Measurements from ENCODE around the gene KCNQ1. TPM values are rescaled to one million over a fixed set of nuclear protein-coding genes. Genes with fewer than 3 reads are reported as not detected.

KCNQ1 gene
- polyA plus RNA-seq, 2 donors: 0.31 to 0.52 TPM

- H3K4me3 ChIP-seq (ENCODE audit: low read depth in 1 of 2, low read length in 2 of 2): no peak overlapping the region
- 80 to 84% methylated on average over 10 of the region's 10 CpGs for WGBS, 2 donors
- no peak overlapping the region for H3K27ac ChIP-seq (ENCODE audit: low read depth in 2 of 2, low read length in 1 of 2)
- peaks cover 7 to 10% of the 10 kb centered on the region in 2 donors for H3K4me1 ChIP-seq (ENCODE audit: control insufficient read depth in 2 of 2, insufficient read depth in 2 of 2, low read length in 1 of 2)
- peaks cover 0 to 2% of the 10 kb centered on the region in 2 donors for H3K9me3 ChIP-seq (ENCODE audit: control insufficient read depth in 2 of 2, insufficient read depth in 1 of 2, low read depth in 1 of 2, low read length in 1 of 2)
- no peaks in the 10 kb centered on the region for H3K27me3 ChIP-seq (ENCODE audit: control insufficient read depth in 1 of 2, insufficient read depth in 2 of 2, low read length in 2 of 2)
- H3K36me3 ChIP-seq (ENCODE audit: control insufficient read depth in 2 of 2, insufficient read depth in 2 of 2, low read length in 1 of 2): no peaks in the 10 kb centered on the region
These were observed 3.3 kb downstream of the KCNQ1 start for GRCh38 chr11:2447951-2448650.

- WGBS, 2 donors: 91 to 93% methylated on average over 20 to 21 of the region's 21 CpGs
- no peak overlapping the region for H3K27ac ChIP-seq (ENCODE audit: low read depth in 2 of 2, low read length in 1 of 2)
- H3K4me3 ChIP-seq (ENCODE audit: low read depth in 1 of 2, low read length in 2 of 2): no peak overlapping the region
- H3K9me3 ChIP-seq (ENCODE audit: control insufficient read depth in 2 of 2, insufficient read depth in 1 of 2, low read depth in 1 of 2, low read length in 1 of 2): no peaks in the 10 kb centered on the region
- H3K36me3 ChIP-seq (ENCODE audit: control insufficient read depth in 2 of 2, insufficient read depth in 2 of 2, low read length in 1 of 2): no peaks in the 10 kb centered on the region
- no peaks in the 10 kb centered on the region for H3K27me3 ChIP-seq (ENCODE audit: control insufficient read depth in 1 of 2, insufficient read depth in 2 of 2, low read length in 2 of 2)
- H3K4me1 ChIP-seq (ENCODE audit: control insufficient read depth in 2 of 2, insufficient read depth in 2 of 2, low read length in 1 of 2): peaks cover 7 to 10% of the 10 kb centered on the region in 2 donors
These were observed 4.1 kb downstream of the KCNQ1 start for GRCh38 chr11:2448661-2449547.

DNA sequence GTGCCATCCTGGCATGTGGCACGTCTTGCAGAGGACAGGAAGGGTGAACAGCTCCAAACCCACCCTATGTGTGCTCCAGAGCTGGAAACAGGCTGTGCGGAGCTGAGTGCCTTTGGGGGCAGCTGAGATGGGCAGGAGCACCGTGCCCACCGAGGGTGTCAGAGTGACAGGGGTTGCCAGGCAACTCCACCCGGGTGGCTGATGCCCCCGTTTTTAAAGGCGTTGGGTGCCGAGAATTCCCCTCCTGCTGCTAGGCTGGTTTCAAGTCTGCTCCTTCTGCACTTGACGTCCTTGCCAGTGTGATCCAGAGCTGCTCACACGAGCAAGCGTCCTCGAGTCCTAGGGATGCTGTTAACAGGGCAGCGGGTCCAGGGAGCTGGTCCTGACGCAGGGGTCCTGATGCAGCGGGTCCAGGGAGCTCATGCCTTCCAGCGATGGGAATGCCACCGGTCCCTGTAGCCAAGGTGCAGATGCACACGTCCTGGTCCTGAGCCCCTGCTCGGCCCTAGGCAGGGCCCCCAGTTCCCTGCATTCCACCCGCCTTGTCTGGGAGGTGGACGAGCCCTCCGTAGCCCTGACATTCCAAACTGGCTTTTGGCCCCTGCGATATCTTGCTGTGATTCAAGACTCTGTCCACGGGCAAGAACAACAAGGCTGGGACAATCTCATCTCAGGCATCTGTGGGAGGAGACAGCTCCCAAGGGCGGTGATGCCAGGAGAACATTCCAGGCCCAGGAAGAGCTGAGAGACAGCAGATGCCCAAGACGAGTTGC, 4.9 kb downstream of the KCNQ1 start:
- H3K27me3 ChIP-seq (ENCODE audit: control insufficient read depth in 1 of 2, insufficient read depth in 2 of 2, low read length in 2 of 2): no peaks in the 10 kb centered on the region
- no peaks in the 10 kb centered on the region for H3K9me3 ChIP-seq (ENCODE audit: control insufficient read depth in 2 of 2, insufficient read depth in 1 of 2, low read depth in 1 of 2, low read length in 1 of 2)
- H3K4me1 ChIP-seq (ENCODE audit: control insufficient read depth in 2 of 2, insufficient read depth in 2 of 2, low read length in 1 of 2): peaks cover 4 to 7% of the 10 kb centered on the region in 2 donors
- no peaks in the 10 kb centered on the region for H3K36me3 ChIP-seq (ENCODE audit: control insufficient read depth in 2 of 2, insufficient read depth in 2 of 2, low read length in 1 of 2)
- no peak overlapping the region for H3K27ac ChIP-seq (ENCODE audit: low read depth in 2 of 2, low read length in 1 of 2)
- 84% methylated on average over 26 of the region's 26 CpGs for WGBS, 2 donors
- H3K4me3 ChIP-seq (ENCODE audit: low read depth in 1 of 2, low read length in 2 of 2): no peak overlapping the region

- Histone ChIP-seq H3K4me1 (ENCODE audit: control insufficient read depth in 2 of 2, insufficient read depth in 2 of 2, low read length in 1 of 2) (peaks cover under 1% of the 10 kb centered on the region in 2 donors), H3K36me3 (ENCODE audit: control insufficient read depth in 2 of 2, insufficient read depth in 2 of 2, low read length in 1 of 2) (no peaks in the 10 kb centered on the region), H3K27me3 (ENCODE audit: control insufficient read depth in 1 of 2, insufficient read depth in 2 of 2, low read length in 2 of 2) (no peaks in the 10 kb centered on the region), H3K27ac (ENCODE audit: low read depth in 2 of 2, low read length in 1 of 2) (no peak overlapping the region), H3K4me3 (ENCODE audit: low read depth in 1 of 2, low read length in 2 of 2) (no peak overlapping the region), H3K9me3 (ENCODE audit: control insufficient read depth in 2 of 2, insufficient read depth in 1 of 2, low read depth in 1 of 2, low read length in 1 of 2) (no peaks in the 10 kb centered on the region)
- WGBS, 2 donors: 84 to 85% methylated on average over 19 of the region's 19 CpGs
These were observed 5.7 kb downstream of the KCNQ1 start for GRCh38 chr11:2450321-2451041.

GRCh38 chr11:2451336-2451735, 6.5 kb downstream of the KCNQ1 start:
- 88 to 93% methylated on average over 15 of the region's 15 CpGs for WGBS, 2 donors
- no peak overlapping the region for H3K4me3 ChIP-seq (ENCODE audit: low read depth in 1 of 2, low read length in 2 of 2)
- no peaks in the 10 kb centered on the region for H3K36me3 ChIP-seq (ENCODE audit: control insufficient read depth in 2 of 2, insufficient read depth in 2 of 2, low read length in 1 of 2)
- no peaks in the 10 kb centered on the region for H3K4me1 ChIP-seq (ENCODE audit: control insufficient read depth in 2 of 2, insufficient read depth in 2 of 2, low read length in 1 of 2)
- no peaks in the 10 kb centered on the region for H3K9me3 ChIP-seq (ENCODE audit: control insufficient read depth in 2 of 2, insufficient read depth in 1 of 2, low read depth in 1 of 2, low read length in 1 of 2)
- H3K27ac ChIP-seq (ENCODE audit: low read depth in 2 of 2, low read length in 1 of 2): no peak overlapping the region
- no peaks in the 10 kb centered on the region for H3K27me3 ChIP-seq (ENCODE audit: control insufficient read depth in 1 of 2, insufficient read depth in 2 of 2, low read length in 2 of 2)

- no peaks in the 10 kb centered on the region for H3K27me3 ChIP-seq (ENCODE audit: control insufficient read depth in 1 of 2, insufficient read depth in 2 of 2, low read length in 2 of 2)
These were observed 7.1 kb downstream of the KCNQ1 start for GRCh38 chr11:2451916-2452315.

GRCh38 chr11:2452321-2453012, 7.7 kb downstream of the KCNQ1 start:
- no peaks in the 10 kb centered on the region for H3K36me3 ChIP-seq (ENCODE audit: control insufficient read depth in 2 of 2, insufficient read depth in 2 of 2, low read length in 1 of 2)
- WGBS, 2 donors: 44 to 58% methylated on average over 20 of the region's 20 CpGs
- no peak overlapping the region for H3K4me3 ChIP-seq (ENCODE audit: low read depth in 1 of 2, low read length in 2 of 2)
- no peak overlapping the region for H3K27ac ChIP-seq (ENCODE audit: low read depth in 2 of 2, low read length in 1 of 2)
- H3K4me1 ChIP-seq (ENCODE audit: control insufficient read depth in 2 of 2, insufficient read depth in 2 of 2, low read length in 1 of 2): no peaks in the 10 kb centered on the region
- H3K9me3 ChIP-seq (ENCODE audit: control insufficient read depth in 2 of 2, insufficient read depth in 1 of 2, low read depth in 1 of 2, low read length in 1 of 2): no peaks in the 10 kb centered on the region
- no peaks in the 10 kb centered on the region for H3K27me3 ChIP-seq (ENCODE audit: control insufficient read depth in 1 of 2, insufficient read depth in 2 of 2, low read length in 2 of 2)

More at GRCh38 chr11:2451916-2452315, 7.1 kb downstream of the KCNQ1 start:
- no peak overlapping the region for H3K27ac ChIP-seq (ENCODE audit: low read depth in 2 of 2, low read length in 1 of 2)
- no peak overlapping the region for H3K4me3 ChIP-seq (ENCODE audit: low read depth in 1 of 2, low read length in 2 of 2)
- no peaks in the 10 kb centered on the region for H3K4me1 ChIP-seq (ENCODE audit: control insufficient read depth in 2 of 2, insufficient read depth in 2 of 2, low read length in 1 of 2)
- H3K9me3 ChIP-seq (ENCODE audit: control insufficient read depth in 2 of 2, insufficient read depth in 1 of 2, low read depth in 1 of 2, low read length in 1 of 2): no peaks in the 10 kb centered on the region
- 63 to 68% methylated on average over 6 of the region's 6 CpGs for WGBS, 2 donors
- no peaks in the 10 kb centered on the region for H3K36me3 ChIP-seq (ENCODE audit: control insufficient read depth in 2 of 2, insufficient read depth in 2 of 2, low read length in 1 of 2)

- no peaks in the 10 kb centered on the region for H3K9me3 ChIP-seq (ENCODE audit: control insufficient read depth in 2 of 2, insufficient read depth in 1 of 2, low read depth in 1 of 2, low read length in 1 of 2)
- no peak overlapping the region for H3K4me3 ChIP-seq (ENCODE audit: low read depth in 1 of 2, low read length in 2 of 2)
- 93 to 94% methylated on average over 5 of the region's 5 CpGs for WGBS, 2 donors
- H3K27me3 ChIP-seq (ENCODE audit: control insufficient read depth in 1 of 2, insufficient read depth in 2 of 2, low read length in 2 of 2): no peaks in the 10 kb centered on the region
- no peaks in the 10 kb centered on the region for H3K36me3 ChIP-seq (ENCODE audit: control insufficient read depth in 2 of 2, insufficient read depth in 2 of 2, low read length in 1 of 2)
- H3K4me1 ChIP-seq (ENCODE audit: control insufficient read depth in 2 of 2, insufficient read depth in 2 of 2, low read length in 1 of 2): no peaks in the 10 kb centered on the region
- no peak overlapping the region for H3K27ac ChIP-seq (ENCODE audit: low read depth in 2 of 2, low read length in 1 of 2)
These were observed 8.6 kb downstream of the KCNQ1 start for GRCh38 chr11:2453436-2453835.

Measured in esophagus (tissue), 2 donors.